PC-3 (cell line): ENCODE results near the gene BDNF.

Experiments used
- CTCF ChIP-seq: fragments of 300-600 bp; sonication (generic); conservative IDR thresholded peaks from 2 replicates; pipeline ENCODE4 v1.5.1; 2017; ENCODE audit warnings: antibody characterized with exemption, low read depth, mild to moderate bottlenecking, low read length
- EZH2 ChIP-seq: fragments of 300-600 bp; sonication (generic); IDR thresholded peaks from one replicate; pipeline ENCODE4 v1.6.1; 2017; ENCODE audit warnings: antibody characterized with exemption, mild to moderate bottlenecking, low read length; ENCODE audit not compliant: unreplicated experiment
- EZH2phosphoT487 ChIP-seq: fragments of 300-600 bp; sonication (generic); IDR thresholded peaks from 2 replicates; pipeline ENCODE4 v1.6.1; 2018; ENCODE audit warnings: mild to moderate bottlenecking, antibody characterized with exemption, low read length, borderline replicate concordance

- TF ChIP-seq CTCF (no peak), EZH2 (no peak), EZH2phosphoT487 (no peak)
Observed at GRCh38 chr11:27621405-27622161, 78.7 kb downstream of the BDNF start.
